Measurements from ENCODE around the gene CASP6. TPM values are rescaled to one million over a fixed set of nuclear protein-coding genes. Genes with fewer than 3 reads are reported as not detected.

The CASP6 gene
- total and polyA plus RNA-seq, 2 of the 8 experiments (the other 6 are each of a cell fraction or from before 2014, with no cell fraction given), result 29.5 to 35.1 TPM

DNA sequence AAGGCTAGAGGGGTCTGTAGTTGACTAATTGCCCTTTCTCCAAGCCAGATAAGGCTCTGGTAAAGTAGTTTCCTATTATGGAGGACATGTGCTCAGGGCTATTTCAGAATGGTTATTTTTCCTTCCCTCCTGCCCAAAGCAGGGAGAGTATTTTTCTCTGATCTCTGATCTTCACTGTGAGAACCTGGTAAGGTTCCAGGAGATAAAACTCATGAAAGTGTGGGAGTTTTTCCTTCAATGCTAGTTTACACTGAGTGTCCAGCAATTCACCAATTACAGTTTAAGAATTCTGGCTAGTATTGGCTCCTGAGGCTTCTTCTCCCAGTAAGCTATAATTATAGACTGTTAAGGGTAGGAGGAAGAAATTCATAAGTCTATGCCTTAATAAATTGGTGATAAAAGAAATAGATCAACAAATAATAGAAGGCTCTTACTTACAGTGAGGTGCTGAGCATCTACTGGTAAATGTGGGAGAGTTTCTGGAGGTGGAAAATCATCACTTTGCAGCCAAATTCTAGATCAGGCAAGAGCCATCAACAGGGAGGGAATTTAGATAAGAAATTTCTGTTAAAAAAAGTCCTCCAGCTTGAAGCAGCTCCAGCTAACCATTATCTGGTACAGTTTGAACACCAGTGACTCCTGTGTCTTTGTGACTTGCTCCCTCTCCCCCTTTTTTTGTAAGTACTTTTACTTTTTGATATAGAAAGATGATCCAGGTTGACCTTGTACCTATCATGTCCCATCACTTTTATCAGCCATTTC, 30.9 kb downstream of the CASP6 start (continued):
- TF ChIP-seq NRF1 (IDR thresholded peaks at IDR 0.05; ENCODE audit: low read depth, low read length) (no peak), SP1 (IDR thresholded peaks at IDR 0.05; ENCODE audit: low read depth, low read length) (no peak), SAP30 (IDR thresholded peaks at IDR 0.05; ENCODE audit: insufficient read depth, insufficient replicate concordance, low read length) (no peak), CHD1 (IDR thresholded peaks at IDR 0.05; ENCODE audit: low read depth, low read length) (no peak)
